K562 (cell line): Measurements from ENCODE around the gene TRIM33. TPM values are rescaled to one million over a fixed set of nuclear protein-coding genes. Genes with fewer than 3 reads are reported as not detected.

ENCODE experiments used
- ATAC-seq: fragments of 200-7000 bp; cut with Tn5 transposase; 3 replicates; pipeline ENCODE4 v1.9.1; 2020; ENCODE audit warnings: moderate library complexity
- BruUV-seq: library from RNA; stranded (reverse); fragments of 400-500 nt; replicated peaks from 2 replicates; lab custom pipeline; 2021; lab: Mats Ljungman, UMichigan
- CTCF ChIA-PET: fragments of 300-600 bp; formaldehyde crosslinking; extraction: SDS; loops from one replicate; lab custom pipeline; 2021; ENCODE audit warnings: low intra/inter-chr PET ratio; lab: Yijun Ruan, JAX
- POLR2A ChIA-PET: fragments of 300-600, 350-650 bp; sonication (Branson Sonifier 250); formaldehyde crosslinking; extraction: SDS; loops from one replicate; lab custom pipeline; 2021; ENCODE audit warnings: antibody characterized with exemption, inconsistent platforms; lab: Yijun Ruan, JAX
- DNase-seq, 4 experiments: peaks; one replicate each; pipeline versions ENCODE4 v3.0.0 to v3.0.0-alpha.2; 2011 to 2018; ENCODE audit warnings: low spot score in 3 of 4, mixed read lengths in 3 of 4; ENCODE audit errors: extremely low read depth in 1 of 4
- FAIRE-seq: peaks from 2 replicates; lab custom pipeline; 2011; peaks lifted over from hg19 to GRCh38; lab: Jason Lieb, UNC
- H2AFZ ChIP-seq: 2 replicates; pipeline ENCODE4 v1.6.0; 2011; ENCODE audit warnings: low read depth, low read length, control low read depth, inconsistent platforms
- H3K27ac ChIP-seq: fragments of 200-600 bp; 3 replicates; pipeline ENCODE4 v1.8.0; 2011; ENCODE audit warnings: low read depth, mild to moderate bottlenecking, control low read depth, inconsistent platforms, low read length, moderate library complexity, mixed read lengths; ENCODE audit errors: extremely low read depth
- H3K27me3 ChIP-seq, 2 experiments: fragments of 300-600 bp in 1 of 2; 2 replicates in 1 of 2; 3 replicates in 1 of 2; pipeline versions ENCODE4 v1.6.0 to v1.8.0; 2011; ENCODE audit warnings: inconsistent platforms in 2 of 2, low read length in 2 of 2, mild to moderate bottlenecking in 1 of 2, mixed read lengths in 1 of 2, moderate library complexity in 1 of 2; ENCODE audit not compliant: control insufficient read depth in 2 of 2, insufficient read depth in 2 of 2
- H3K36me3 ChIP-seq: fragments of 300-600 bp; 3 replicates; pipeline ENCODE4 v1.8.0; 2011; ENCODE audit warnings: mild to moderate bottlenecking, low read length, inconsistent platforms; ENCODE audit not compliant: control insufficient read depth, insufficient read depth
- H3K4me1 ChIP-seq, 2 experiments: fragments of 200-600 bp in 1 of 2; replicated peaks in 1 of 2; 2 replicates in 1 of 2; 3 replicates in 1 of 2; pipeline versions ENCODE4 v1.5.1 to v1.8.0; 2011; ENCODE audit warnings: inconsistent platforms in 2 of 2, low read length in 2 of 2, mild to moderate bottlenecking in 1 of 2, mixed read lengths in 1 of 2, moderate library complexity in 1 of 2; ENCODE audit not compliant: control insufficient read depth in 2 of 2, insufficient read depth in 2 of 2
- H3K4me2 ChIP-seq: 2 replicates; pipeline ENCODE4 v1.6.1; 2011; ENCODE audit warnings: low read length, control low read depth, inconsistent platforms, mixed read lengths; ENCODE audit not compliant: insufficient read depth
- H3K4me3 ChIP-seq: fragments of 200-600 bp; sonication (generic), shearing (Covaris generic); 2 replicates; pipeline ENCODE4 v1.5.1; 2016; ENCODE audit warnings: control low read depth, inconsistent platforms
- H3K79me2 ChIP-seq: fragments of 200-600 bp; 3 replicates; pipeline ENCODE4 v1.8.0; 2011; ENCODE audit warnings: low read length, inconsistent platforms; ENCODE audit not compliant: control insufficient read depth, insufficient read depth
- H3K9ac ChIP-seq, 2 experiments: 2 replicates each; pipeline versions ENCODE4 v1.6.0 to v1.6.1; 2011; ENCODE audit warnings: low read depth in 2 of 2, low read length in 2 of 2, control low read depth in 1 of 2, inconsistent platforms in 1 of 2, mild to moderate bottlenecking in 1 of 2, mixed read lengths in 1 of 2; ENCODE audit not compliant: insufficient read depth in 1 of 2
- H3K9me1 ChIP-seq: one replicate; pipeline ENCODE4 v1.6.0; 2011; ENCODE audit warnings: inconsistent platforms, mild to moderate bottlenecking, low read length, moderate library complexity; ENCODE audit not compliant: control insufficient read depth, insufficient read depth
- H3K9me3 ChIP-seq: replicated peaks from 2 replicates; pipeline ENCODE4 v1.5.1; 2011; ENCODE audit warnings: low read depth, low read length, inconsistent platforms; ENCODE audit not compliant: control insufficient read depth, insufficient read depth
- H4K20me1 ChIP-seq: replicated peaks from 2 replicates; pipeline ENCODE4 v1.6.1; 2011; ENCODE audit warnings: low read length, inconsistent platforms, mixed read lengths; ENCODE audit not compliant: control insufficient read depth, insufficient read depth
- CCNT2 ChIP-seq: IDR thresholded peaks from 2 replicates; pipeline ENCODE4 v1.6.1; 2011; ENCODE audit warnings: borderline replicate concordance, low read depth, mild to moderate bottlenecking, moderate library complexity, mixed read lengths, low read length; ENCODE audit not compliant: insufficient read length; ENCODE audit errors: extremely low read depth
- HOMEZ ChIP-seq: fragments of 250-450 bp; sonication (Bioruptor Pico); IDR thresholded peaks from 2 replicates; pipeline ENCODE4 v1.4.0; 2020; ENCODE audit warnings: mild to moderate bottlenecking, moderate library complexity
- NR2F6 ChIP-seq: fragments of 450-650 bp; formaldehyde crosslinking; IDR thresholded peaks from 2 replicates; pipeline ENCODE4 v1.4.0; 2020; ENCODE audit warnings: mild to moderate bottlenecking
- TEAD1 ChIP-seq, 2 experiments: fragments of 450-650 bp in 1 of 2; sonication (generic) in 1 of 2; formaldehyde crosslinking; IDR thresholded peaks; 2 replicates each; pipeline versions ENCODE4 v1.4.0 to v1.8.0; 2020 to 2022; ENCODE audit warnings: mild to moderate bottlenecking in 2 of 2, missing genetic modification reagents in 1 of 2
- WGBS: fragments of 100-300 bp; shearing (Covaris generic); methylation state at CpG from one replicate; pipeline ENCODE4 v1.1.6; 2016; ENCODE audit warnings: low coverage, mixed read lengths; ENCODE audit not compliant: insufficient coverage; ENCODE audit errors: missing lambda C conversion rate; 5-methylcytosine and 5-hydroxymethylcytosine counted together
- in situ Hi-C: fragments of 300-500 bp; cut with MboI; formaldehyde crosslinking; loops from 4 replicates; pipeline ENCODE4 v1.15.0; 2018; ENCODE audit warnings: inconsistent platforms, mixed read lengths
- intact Hi-C: fragments of 100-400 bp; cut with micrococcal nuclease; formaldehyde crosslinking; loops from 2 replicates; pipeline ENCODE4 v1.14.2; 2022
- polyA plus RNA-seq, 8 experiments: library from polyadenylated mRNA; depleted of rRNA in 4 of 8; stranded (reverse) in 5 of 8; unstranded in 3 of 8; fragments of >200 nt; fragmentation: Nextera tagmentation in 2 of 8; fragmentation: Illumina TruSeq in 1 of 8; extraction: Ambion mirVana in 2 of 8; extraction: Trizol in 1 of 8; gene quantifications; 2 replicates each; pipeline versions ENCODE4 v1.2.1 to v1.2.3, GENCODE V29; 2011 to 2014; ENCODE audit warnings: inconsistent platforms in 1 of 8, missing spikeins in 1 of 8
- total RNA-seq, 7 experiments: library from RNA; depleted of rRNA in 6 of 7; stranded (reverse); fragments of >200 nt in 6 of 7; fragmentation: Illumina TruSeq in 2 of 7; extraction: Trizol in 2 of 7; gene quantifications; 2 replicates each; pipeline versions ENCODE4 v1.2.1 to v1.2.3, GENCODE V29; 2011 to 2021; ENCODE audit warnings: low replicate concordance in 1 of 7
- TF ChIP-seq, protein P1 (sequence below): fragments of 250-450 bp; sonication (Bioruptor Pico); IDR thresholded peaks from 2 replicates; pipeline ENCODE4 v1.5.0; 2021; ENCODE audit warnings: mild to moderate bottlenecking, borderline replicate concordance

Gene TRIM33
- total and polyA plus RNA-seq, 9 of the 15 experiments (the other 6 are each of a cell fraction or from before 2014, with no cell fraction given) = 9.3 to 58.4 (median 40.2) TPM

- no TSS peak for BruUV-seq
- ATAC-seq (no peak), DNase-seq (no peak), FAIRE-seq (no peak)
- Histone ChIP-seq H3K9me1 (no peaks in the 10 kb centered on the region), H3K4me1 (no peaks in the 10 kb centered on the region), H3K79me2 (no peaks in the 10 kb centered on the region), H3K9me3 (no peaks in the 10 kb centered on the region), H3K27ac (no peak overlapping the region), H3K4me3 (no peak overlapping the region), H3K4me2 (no peak overlapping the region), H3K9ac (no peak overlapping the region), H4K20me1 (no peaks in the 10 kb centered on the region), H3K27me3 (no peaks in the 10 kb centered on the region), H2AFZ (no peak overlapping the region), H3K36me3 (no peaks in the 10 kb centered on the region)
- WGBS = 11% methylated on average over 3 of the region's 3 CpGs
- in situ Hi-C loops = no loop called here
- TF ChIP-seq TEAD1 (CRISPR knock-in tag; IDR thresholded peaks at IDR 0.05) = 0 out of 4 replicates have a peak, but pooled peaks of 1 of the 2 experiments have one; percentile 49
- TF ChIP-seq, protein P1, sequence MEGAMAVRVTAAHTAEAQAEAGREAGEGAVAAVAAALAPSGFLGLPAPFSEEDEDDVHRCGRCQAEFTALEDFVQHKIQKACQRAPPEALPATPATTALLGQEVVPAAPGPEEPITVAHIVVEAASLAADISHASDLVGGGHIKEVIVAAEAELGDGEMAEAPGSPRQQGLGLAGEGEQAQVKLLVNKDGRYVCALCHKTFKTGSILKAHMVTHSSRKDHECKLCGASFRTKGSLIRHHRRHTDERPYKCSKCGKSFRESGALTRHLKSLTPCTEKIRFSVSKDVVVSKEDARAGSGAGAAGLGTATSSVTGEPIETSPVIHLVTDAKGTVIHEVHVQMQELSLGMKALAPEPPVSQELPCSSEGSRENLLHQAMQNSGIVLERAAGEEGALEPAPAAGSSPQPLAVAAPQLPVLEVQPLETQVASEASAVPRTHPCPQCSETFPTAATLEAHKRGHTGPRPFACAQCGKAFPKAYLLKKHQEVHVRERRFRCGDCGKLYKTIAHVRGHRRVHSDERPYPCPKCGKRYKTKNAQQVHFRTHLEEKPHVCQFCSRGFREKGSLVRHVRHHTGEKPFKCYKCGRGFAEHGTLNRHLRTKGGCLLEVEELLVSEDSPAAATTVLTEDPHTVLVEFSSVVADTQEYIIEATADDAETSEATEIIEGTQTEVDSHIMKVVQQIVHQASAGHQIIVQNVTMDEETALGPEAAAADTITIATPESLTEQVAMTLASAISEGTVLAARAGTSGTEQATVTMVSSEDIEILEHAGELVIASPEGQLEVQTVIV (CRISPR knock-in tag) = no peak
- no peak for TF ChIP-seq HOMEZ (CRISPR knock-in tag)
- no peak for TF ChIP-seq CCNT2
- TF ChIP-seq NR2F6 (CRISPR knock-in tag) = no peak
- ChIA-PET CTCF (no interaction called here), POLR2A (interaction anchor here (0.6 to 1.2 kb wide), 2 partner anchors 21 to 26 kb away, joined by 3 read pairs; no protein-coding TSS in a partner anchor)
- intact Hi-C loops = no loop called here
Observed at GRCh38 chr1:114540272-114540671, 29.3 kb upstream of the TRIM33 start.
